ENCODE measurements around the gene SEC11A. TPM values are rescaled to one million over a fixed set of nuclear protein-coding genes. Genes with fewer than 3 reads are reported as not detected.
A peak's percentile ranks its signal among the peaks of the same experiment; 100 is the strongest.

Gene SEC11A
- total RNA-seq, 4 donors from 2014 or later: 54.1 to 103 (median 72.8) TPM

DNA sequence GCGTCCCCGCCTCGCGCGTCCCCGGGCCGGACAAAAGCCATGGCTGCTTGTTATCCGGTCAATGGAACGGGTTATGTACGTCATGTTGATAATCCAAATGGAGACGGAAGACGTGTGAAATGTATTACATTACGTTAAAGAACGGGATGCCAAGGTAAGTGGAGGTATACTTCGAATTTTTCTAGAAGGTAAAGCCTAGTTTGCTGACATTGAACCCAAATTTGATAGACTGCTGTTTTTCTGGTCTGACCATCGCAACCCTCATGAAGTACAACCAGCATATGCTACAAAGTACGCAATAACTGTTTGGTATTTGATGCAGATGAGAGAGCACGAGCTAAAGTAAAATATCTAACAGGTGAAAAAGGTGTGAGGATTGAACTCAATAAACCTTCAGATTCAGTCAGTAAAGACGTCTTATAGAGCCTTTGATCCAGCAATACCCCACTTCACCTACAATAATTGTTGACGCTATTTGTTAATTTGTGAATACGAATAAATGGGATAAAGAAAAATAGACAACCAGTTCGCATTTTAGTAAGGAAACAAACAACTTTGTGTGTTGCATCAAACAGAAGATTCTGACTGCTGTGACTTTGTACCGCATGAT, 81.6 kb downstream of the SEC11A start:
- 35 to 44% methylated on average over 16 to 19 of the region's 23 CpGs for WGBS, 2 donors
- Histone ChIP-seq H3K4me3 (peak overlapping the region; percentile 57 to 90 (median 66)), H3K36me3 (peaks cover 0 to 31% (median 1%) of the 10 kb centered on the region in 3 donors), H3K27me3 (no peaks in the 10 kb centered on the region), H3K4me1 (peaks cover 17 to 66% (median 35%) of the 10 kb centered on the region in 3 donors), H3K27ac (peak overlapping the region; percentile 91 to 96 (median 94)), H3K9me3 (no peaks in the 10 kb centered on the region)
- no peak for DNase-seq
- no peak for TF ChIP-seq POLR2A (IDR thresholded peaks at IDR 0.05)
- TF ChIP-seq, protein P1, sequence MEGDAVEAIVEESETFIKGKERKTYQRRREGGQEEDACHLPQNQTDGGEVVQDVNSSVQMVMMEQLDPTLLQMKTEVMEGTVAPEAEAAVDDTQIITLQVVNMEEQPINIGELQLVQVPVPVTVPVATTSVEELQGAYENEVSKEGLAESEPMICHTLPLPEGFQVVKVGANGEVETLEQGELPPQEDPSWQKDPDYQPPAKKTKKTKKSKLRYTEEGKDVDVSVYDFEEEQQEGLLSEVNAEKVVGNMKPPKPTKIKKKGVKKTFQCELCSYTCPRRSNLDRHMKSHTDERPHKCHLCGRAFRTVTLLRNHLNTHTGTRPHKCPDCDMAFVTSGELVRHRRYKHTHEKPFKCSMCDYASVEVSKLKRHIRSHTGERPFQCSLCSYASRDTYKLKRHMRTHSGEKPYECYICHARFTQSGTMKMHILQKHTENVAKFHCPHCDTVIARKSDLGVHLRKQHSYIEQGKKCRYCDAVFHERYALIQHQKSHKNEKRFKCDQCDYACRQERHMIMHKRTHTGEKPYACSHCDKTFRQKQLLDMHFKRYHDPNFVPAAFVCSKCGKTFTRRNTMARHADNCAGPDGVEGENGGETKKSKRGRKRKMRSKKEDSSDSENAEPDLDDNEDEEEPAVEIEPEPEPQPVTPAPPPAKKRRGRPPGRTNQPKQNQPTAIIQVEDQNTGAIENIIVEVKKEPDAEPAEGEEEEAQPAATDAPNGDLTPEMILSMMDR (IDR thresholded peaks at IDR 0.05): no peak
- intact Hi-C loops (cut with DNase I): no loop called here

DNA sequence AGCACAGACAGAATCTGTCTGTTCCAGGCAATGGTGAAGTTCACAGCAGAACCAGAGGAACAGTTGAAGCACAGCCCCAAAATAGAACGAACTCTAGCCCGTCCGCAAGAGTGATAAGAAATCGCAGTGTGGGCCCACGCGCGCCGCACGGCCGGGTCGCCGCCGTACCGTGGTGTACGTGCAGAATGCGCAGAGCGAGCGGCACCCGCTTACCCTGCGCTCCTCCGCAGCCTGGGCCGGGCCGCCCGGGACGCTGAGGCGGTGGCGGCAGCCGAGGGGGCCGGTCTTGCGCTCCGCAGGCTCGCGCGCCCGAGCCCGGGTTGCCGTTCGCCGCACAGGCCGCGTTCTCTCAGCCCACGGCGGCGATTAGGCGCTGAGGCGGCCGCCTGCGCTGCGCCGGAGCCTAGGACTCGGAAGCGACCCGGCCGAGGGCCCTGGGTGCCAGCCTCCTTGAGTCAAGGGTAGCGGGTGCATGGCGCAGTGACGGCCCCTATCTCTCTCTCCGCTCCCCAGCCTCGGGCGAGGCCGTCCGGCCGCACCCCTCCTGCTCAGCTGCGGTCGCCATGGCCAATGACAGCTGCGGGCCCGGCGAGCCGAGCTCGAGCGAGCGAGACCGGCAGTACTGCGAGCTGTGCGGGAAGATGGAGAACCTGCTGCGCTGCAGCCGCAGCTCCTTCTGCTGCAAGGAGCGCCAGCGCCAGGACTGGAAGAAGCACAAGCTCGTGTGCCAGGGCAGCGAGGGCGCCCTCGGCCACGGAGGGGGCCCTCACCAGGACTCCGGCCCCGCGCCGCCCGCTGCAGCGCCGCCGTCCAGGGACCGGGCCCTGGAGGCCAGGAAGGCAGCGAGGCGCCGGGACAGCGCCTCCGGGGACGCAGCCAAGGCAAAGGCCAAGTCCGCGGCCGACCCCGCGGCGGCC, 82.4 kb downstream of the SEC11A start:
- Histone ChIP-seq H3K9me3 (no peaks in the 10 kb centered on the region), H3K27me3 (no peaks in the 10 kb centered on the region), H3K4me3 (peak overlapping the region; percentile 57 to 90 (median 66)), H3K4me1 (peaks cover 17 to 66% (median 35%) of the 10 kb centered on the region in 3 donors), H3K27ac (peak overlapping the region; percentile 91 to 96 (median 94)), H3K36me3 (peaks cover 0 to 23% (median 0%) of the 10 kb centered on the region in 3 donors)
- peak; percentile 23 for DNase-seq
- intact Hi-C loops (cut with DNase I): no loop called here
- TF ChIP-seq POLR2A (IDR thresholded peaks at IDR 0.05): peak in 2 of 4 donors; percentile 7 to 30
- TF ChIP-seq, protein P1 (IDR thresholded peaks at IDR 0.05): no peak
- 2% methylated on average over 18 of the region's 105 CpGs; no CpG with 5 or more reads in 1 of the 2 donors for WGBS, 2 donors

DNA sequence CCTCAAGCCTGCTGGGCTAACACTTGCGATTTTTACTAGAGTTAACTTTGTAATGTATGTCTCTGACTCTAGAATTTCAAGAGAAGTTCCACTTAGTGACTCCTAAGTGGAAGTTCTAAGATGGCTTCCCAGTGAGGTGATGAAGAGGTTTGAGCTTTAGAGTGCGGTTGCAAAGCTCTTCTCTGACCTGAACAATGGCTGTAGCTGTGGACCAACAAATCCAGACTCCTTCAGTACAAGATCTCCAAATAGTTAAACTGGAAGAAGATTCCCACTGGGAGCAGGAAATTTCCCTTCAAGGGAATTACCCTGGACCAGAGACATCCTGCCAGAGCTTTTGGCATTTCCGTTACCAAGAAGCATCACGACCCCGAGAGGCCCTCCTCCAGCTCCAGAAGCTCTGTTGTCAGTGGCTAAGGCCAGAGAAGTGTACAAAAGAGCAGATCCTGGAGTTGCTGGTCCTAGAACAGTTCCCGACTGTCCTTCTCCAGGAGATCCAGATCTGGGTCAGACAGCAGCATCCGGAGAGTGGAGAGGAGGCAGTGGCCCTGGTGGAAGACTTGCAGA, 84.2 kb downstream of the SEC11A start:
- Histone ChIP-seq H3K36me3 (peaks cover 0 to 8% (median 0%) of the 10 kb centered on the region in 3 donors), H3K27ac (peak overlapping the region; percentile 87 to 96 (median 90)), H3K27me3 (no peaks in the 10 kb centered on the region), H3K4me1 (peaks cover 17 to 52% (median 30%) of the 10 kb centered on the region in 3 donors), H3K9me3 (no peaks in the 10 kb centered on the region), H3K4me3 (peak overlapping the region; percentile 53 to 90 (median 64))
- no peak for DNase-seq
- WGBS, 2 donors: 25 to 29% methylated on average over 3 to 7 of the region's 7 CpGs
- TF ChIP-seq POLR2A (IDR thresholded peaks at IDR 0.05): no peak
- intact Hi-C loops (cut with DNase I): no loop called here

DNA sequence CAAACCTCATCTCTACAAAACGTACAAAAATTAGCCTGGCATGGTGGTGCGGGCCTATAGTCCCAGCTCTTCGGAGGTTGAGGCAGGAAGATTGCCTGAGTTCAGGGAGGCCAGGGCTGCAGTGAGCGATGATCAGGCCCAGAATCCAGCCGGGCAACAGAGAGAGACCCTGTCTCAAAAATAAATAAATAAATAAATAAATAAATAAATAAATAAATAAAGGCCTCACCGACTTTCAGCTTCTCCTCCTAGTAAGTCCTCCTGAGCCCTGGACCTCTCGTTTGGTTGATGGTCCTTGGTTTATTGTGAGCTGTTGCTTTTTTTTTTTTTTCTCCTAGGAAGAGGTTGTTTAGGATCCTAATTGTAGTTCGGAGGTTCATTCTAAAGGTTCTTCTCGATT, 86.9 kb downstream of the SEC11A start:
- 85 to 89% methylated on average over 9 of the region's 9 CpGs for WGBS, 2 donors
- intact Hi-C loops (cut with DNase I): no loop called here
- no peak for TF ChIP-seq POLR2A (IDR thresholded peaks at IDR 0.05)
- TF ChIP-seq, protein P1 (IDR thresholded peaks at IDR 0.05): no peak
- Histone ChIP-seq H3K36me3 (no peaks in the 10 kb centered on the region), H3K27ac (no peak overlapping the region), H3K4me3 (no peak overlapping the region), H3K9me3 (no peaks in the 10 kb centered on the region), H3K27me3 (no peaks in the 10 kb centered on the region), H3K4me1 (peaks cover 17 to 30% (median 22%) of the 10 kb centered on the region in 3 donors)
- no peak for DNase-seq

DNA sequence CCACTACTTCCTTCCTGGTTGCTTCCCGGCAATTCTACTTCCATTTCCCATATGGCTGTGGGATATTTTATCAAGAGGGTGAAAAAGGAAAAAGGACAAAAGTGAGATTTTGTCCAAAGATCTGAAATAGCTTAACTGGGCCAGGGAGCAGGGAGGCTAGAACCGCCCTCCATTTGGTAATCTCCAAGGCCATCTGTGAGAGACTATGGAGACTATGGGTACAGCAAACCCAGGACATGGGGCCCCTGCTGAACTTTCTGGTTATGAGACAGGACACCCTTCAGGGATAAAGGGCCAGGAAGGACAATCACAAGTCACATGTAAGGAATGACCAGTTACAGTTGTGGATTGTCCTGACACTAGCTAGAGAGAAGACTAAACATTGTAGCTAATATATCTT, 90.8 kb downstream of the SEC11A start:
- intact Hi-C loops (cut with DNase I): no loop called here
- DNase-seq: no peak
- peaks cover 0 to 1% (median 0%) of the 10 kb centered on the region in 3 donors for H3K4me1 ChIP-seq
- TF ChIP-seq, protein P1 (IDR thresholded peaks at IDR 0.05): no peak
- TF ChIP-seq POLR2A (IDR thresholded peaks at IDR 0.05): no peak
- 79 to 83% methylated on average over 2 of the region's 2 CpGs for WGBS, 2 donors
- no peak overlapping the region for H3K4me3 ChIP-seq
- H3K36me3 ChIP-seq: peaks cover 0 to 35% (median 11%) of the 10 kb centered on the region in 3 donors
- no peaks in the 10 kb centered on the region for H3K27me3 ChIP-seq
- no peak overlapping the region for H3K27ac ChIP-seq
- peaks cover 0 to 20% (median 19%) of the 10 kb centered on the region in 3 donors for H3K9me3 ChIP-seq
